Activated CD4-positive, alpha-beta T cell treated with anti-CD3 and anti-CD28 coated beads, Interleukin-2, amount 10 ng/mL, durations not matched to agents 24 days and 14 days (primary cell): ENCODE results near the gene PTPRF. TPM values are rescaled to one million over a fixed set of nuclear protein-coding genes. Genes with fewer than 3 reads are reported as not detected.

ENCODE experiments used
- DNase-seq: peaks from one replicate; pipeline ENCODE4 v3.0.0; 2022
- H3K27ac Mint-ChIP-seq: one replicate; pipeline ENCODE4 v1.8.0; 2022; ENCODE audit warnings: mild to moderate bottlenecking, mixed read lengths
- H3K27me3 Mint-ChIP-seq: one replicate; pipeline ENCODE4 v1.8.0; 2022; ENCODE audit warnings: mixed read lengths
- H3K36me3 Mint-ChIP-seq: one replicate; pipeline ENCODE4 v1.8.0; 2022; ENCODE audit warnings: low read depth, mild to moderate bottlenecking, mixed read lengths
- H3K4me1 Mint-ChIP-seq: one replicate; pipeline ENCODE4 v1.8.0; 2021; ENCODE audit warnings: mixed read lengths
- H3K4me3 Mint-ChIP-seq: one replicate; pipeline ENCODE4 v1.8.0; 2022; ENCODE audit warnings: mild to moderate bottlenecking, moderate library complexity, mixed read lengths
- H3K9me3 Mint-ChIP-seq: one replicate; pipeline ENCODE4 v1.8.0; 2021; ENCODE audit warnings: mixed read lengths
- intact Hi-C: fragments of 100-400 bp; cut with micrococcal nuclease; formaldehyde crosslinking; loops from one replicate; pipeline ENCODE4 v1.15.1; 2023
- total RNA-seq: library from RNA; stranded (reverse); gene quantifications from 2 replicates; pipeline ENCODE4 v1.2.3, GENCODE V29; 2022

PTPRF gene
- total RNA-seq, 1 donor from 2014 or later, result 2.1 TPM

- intact Hi-C loops, result no loop called here
- DNase-seq, result no peak
- Mint-ChIP-seq H3K36me3 (no peaks in the 10 kb centered on the region), H3K4me1 (no peaks in the 10 kb centered on the region), H3K27ac (no peak overlapping the region), H3K4me3 (no peak overlapping the region), H3K9me3 (no peaks in the 10 kb centered on the region), H3K27me3 (peaks cover 44% of the 10 kb centered on the region)
Observed at GRCh38 chr1:43522776-43523480, 7.8 kb upstream of the PTPRF start.

GRCh38 chr1:43524804-43525203, 5.9 kb upstream of the PTPRF start:
- Mint-ChIP-seq H3K36me3 (no peaks in the 10 kb centered on the region), H3K4me1 (peaks cover 5% of the 10 kb centered on the region), H3K4me3 (no peak overlapping the region), H3K9me3 (no peaks in the 10 kb centered on the region), H3K27me3 (peaks cover 41% of the 10 kb centered on the region), H3K27ac (no peak overlapping the region)
- no peak for DNase-seq
- intact Hi-C loops, result loop anchor here (5.0 kb wide), 1 partner anchor 407 kb away; the partner anchor contains the start of gene ARTN

- Mint-ChIP-seq H3K9me3 (no peaks in the 10 kb centered on the region), H3K36me3 (no peaks in the 10 kb centered on the region), H3K4me3 (no peak overlapping the region), H3K4me1 (peaks cover 12% of the 10 kb centered on the region), H3K27me3 (peaks cover 41% of the 10 kb centered on the region), H3K27ac (no peak overlapping the region)
- DNase-seq, result no peak
- intact Hi-C loops, result loop anchor here (5.0 kb wide), 1 partner anchor 406 kb away; the partner anchor contains the start of gene ARTN
Observed at GRCh38 chr1:43526002-43526401, 4.7 kb upstream of the PTPRF start.

GRCh38 chr1:43527111-43527878, 3.4 kb upstream of the PTPRF start:
- Mint-ChIP-seq H3K27me3 (peaks cover 45% of the 10 kb centered on the region), H3K36me3 (no peaks in the 10 kb centered on the region), H3K4me1 (peaks cover 15% of the 10 kb centered on the region), H3K9me3 (no peaks in the 10 kb centered on the region), H3K4me3 (no peak overlapping the region), H3K27ac (no peak overlapping the region)
- intact Hi-C loops, result loop anchor here (5.0 kb wide), 1 partner anchor 405 kb away; the partner anchor contains the start of gene ARTN
- no peak for DNase-seq

- DNase-seq, result peak; percentile 94
- Mint-ChIP-seq H3K4me1 (peaks cover 15% of the 10 kb centered on the region), H3K27me3 (peaks cover 44% of the 10 kb centered on the region), H3K4me3 (peak overlapping the region; percentile 41), H3K27ac (peak overlapping the region; percentile 30), H3K36me3 (no peaks in the 10 kb centered on the region), H3K9me3 (no peaks in the 10 kb centered on the region)
- intact Hi-C loops, result loop anchor here (1.0 to 5.0 kb wide), 4 partner anchors 121 to 508 kb away; partner anchors contain the start of genes ARTN and KDM4A
Observed at GRCh38 chr1:43529206-43529731, 1.4 kb upstream of the PTPRF start.

GRCh38 chr1:43531107-43531905, 623 bp downstream of the PTPRF start:
- peak; percentile 72 for DNase-seq
- Mint-ChIP-seq H3K9me3 (no peaks in the 10 kb centered on the region), H3K27me3 (peaks cover 45% of the 10 kb centered on the region), H3K4me1 (peaks cover 15% of the 10 kb centered on the region), H3K27ac (peak overlapping the region; percentile 71), H3K4me3 (peak overlapping the region; percentile 91), H3K36me3 (no peaks in the 10 kb centered on the region)
- intact Hi-C loops, result loop anchor here (2.0 kb wide), 1 partner anchor 175 kb away; the partner anchor contains the start of gene ST3GAL3

GRCh38 chr1:43531906-43532584, 1.4 kb downstream of the PTPRF start:
- H3K27ac Mint-ChIP-seq, result peak overlapping the region; percentile 71
- no peaks in the 10 kb centered on the region for H3K9me3 Mint-ChIP-seq
- no peak for DNase-seq
- H3K4me1 Mint-ChIP-seq, result peaks cover 15% of the 10 kb centered on the region
- H3K27me3 Mint-ChIP-seq, result peaks cover 43% of the 10 kb centered on the region
- no peaks in the 10 kb centered on the region for H3K36me3 Mint-ChIP-seq
- H3K4me3 Mint-ChIP-seq, result peak overlapping the region; percentile 91
- intact Hi-C loops, result loop anchor here (2.0 kb wide), 1 partner anchor 175 kb away; the partner anchor contains the start of gene ST3GAL3

GRCh38 chr1:43532716-43533115, 2.0 kb downstream of the PTPRF start:
- intact Hi-C loops, result no loop called here
- DNase-seq, result no peak
- no peak overlapping the region for H3K27ac Mint-ChIP-seq
- peaks cover 43% of the 10 kb centered on the region for H3K27me3 Mint-ChIP-seq
- no peaks in the 10 kb centered on the region for H3K9me3 Mint-ChIP-seq
- no peaks in the 10 kb centered on the region for H3K36me3 Mint-ChIP-seq
- peaks cover 15% of the 10 kb centered on the region for H3K4me1 Mint-ChIP-seq
- H3K4me3 Mint-ChIP-seq, result peak overlapping the region; percentile 91

- H3K27ac Mint-ChIP-seq, result no peak overlapping the region
- intact Hi-C loops, result no loop called here
- H3K9me3 Mint-ChIP-seq, result no peaks in the 10 kb centered on the region
- peaks cover 15% of the 10 kb centered on the region for H3K4me1 Mint-ChIP-seq
- peaks cover 42% of the 10 kb centered on the region for H3K27me3 Mint-ChIP-seq
- DNase-seq, result no peak
- H3K4me3 Mint-ChIP-seq, result no peak overlapping the region
- H3K36me3 Mint-ChIP-seq, result no peaks in the 10 kb centered on the region
Observed at GRCh38 chr1:43533584-43533983, 2.9 kb downstream of the PTPRF start.

GRCh38 chr1:43534256-43534655, 3.6 kb downstream of the PTPRF start:
- no peaks in the 10 kb centered on the region for H3K36me3 Mint-ChIP-seq
- intact Hi-C loops, result no loop called here
- no peaks in the 10 kb centered on the region for H3K9me3 Mint-ChIP-seq
- DNase-seq, result no peak
- peaks cover 37% of the 10 kb centered on the region for H3K27me3 Mint-ChIP-seq
- peaks cover 12% of the 10 kb centered on the region for H3K4me1 Mint-ChIP-seq
- no peak overlapping the region for H3K27ac Mint-ChIP-seq
- H3K4me3 Mint-ChIP-seq, result no peak overlapping the region

- Mint-ChIP-seq H3K27ac (no peak overlapping the region), H3K4me1 (peaks cover 3% of the 10 kb centered on the region), H3K27me3 (peaks cover 24% of the 10 kb centered on the region), H3K36me3 (no peaks in the 10 kb centered on the region), H3K4me3 (no peak overlapping the region), H3K9me3 (no peaks in the 10 kb centered on the region)
- intact Hi-C loops, result no loop called here
- DNase-seq, result no peak
Observed at GRCh38 chr1:43536196-43536863, 5.6 kb downstream of the PTPRF start.

GRCh38 chr1:43536864-43537358, 6.2 kb downstream of the PTPRF start:
- H3K27ac Mint-ChIP-seq, result no peak overlapping the region

More at GRCh38 chr1:43536864-43537358, 6.2 kb downstream of the PTPRF start:
- intact Hi-C loops, result no loop called here
- Mint-ChIP-seq H3K9me3 (no peaks in the 10 kb centered on the region), H3K4me3 (no peak overlapping the region), H3K27me3 (peaks cover 20% of the 10 kb centered on the region), H3K36me3 (no peaks in the 10 kb centered on the region), H3K4me1 (peaks cover under 1% of the 10 kb centered on the region)
- no peak for DNase-seq
